Endothelial cell of umbilical vein (primary cell): ENCODE results near the gene MN1. TPM values are rescaled to one million over a fixed set of nuclear protein-coding genes. Genes with fewer than 3 reads are reported as not detected.

Source experiments
- BruUV-seq: library from RNA; stranded (reverse); fragments of 400-500 nt; replicated peaks from 2 replicates; lab custom pipeline; 2021; lab: Mats Ljungman, UMichigan
- CTCF ChIA-PET: fragments of 300-600, 350-600 bp; sonication (Branson Sonifier 250); formaldehyde crosslinking; loops from one replicate; lab custom pipeline; 2021; ENCODE audit warnings: antibody characterized with exemption, inconsistent platforms; lab: Charles Lee
- POLR2A ChIA-PET: fragments of 300-600, 350-600 bp; sonication (Branson Sonifier 250); formaldehyde crosslinking; loops from one replicate; lab custom pipeline; 2021; ENCODE audit warnings: antibody characterized with exemption, inconsistent platforms; lab: Charles Lee
- DNase-seq: peaks from one replicate; pipeline ENCODE4 v3.0.0-alpha.2; 2011; ENCODE audit warnings: low read depth, low spot score
- FAIRE-seq: peaks from 2 replicates; lab custom pipeline; 2011; peaks lifted over from hg19 to GRCh38; lab: Jason Lieb, UNC
- H2AFZ ChIP-seq: 2 replicates; pipeline ENCODE4 v1.6.0; 2012; ENCODE audit warnings: low read depth, low read length, control low read depth, inconsistent platforms
- H3K27ac ChIP-seq: 2 replicates; pipeline ENCODE4 v1.5.1; 2011; ENCODE audit warnings: low read depth, mild to moderate bottlenecking, control low read depth, low read length, moderate library complexity; ENCODE audit not compliant: insufficient read depth
- H3K27me3 ChIP-seq, 2 experiments: 2 replicates each; pipeline versions ENCODE4 v1.6.0 to v1.6.1; 2011; ENCODE audit warnings: low read length in 2 of 2, mixed read lengths in 1 of 2; ENCODE audit not compliant: control insufficient read depth in 2 of 2, insufficient read depth in 2 of 2
- H3K36me3 ChIP-seq, 2 experiments: 2 replicates in 1 of 2; 3 replicates in 1 of 2; pipeline ENCODE4 v1.5.1; 2011; ENCODE audit warnings: low read length in 2 of 2, mild to moderate bottlenecking in 1 of 2, moderate library complexity in 1 of 2; ENCODE audit not compliant: control insufficient read depth in 2 of 2, insufficient read depth in 2 of 2; ENCODE audit errors: extremely low read depth in 1 of 2
- H3K4me1 ChIP-seq: 3 replicates; pipeline ENCODE4 v1.5.1; 2011; ENCODE audit warnings: mild to moderate bottlenecking, low read length; ENCODE audit not compliant: control insufficient read depth, insufficient read depth; ENCODE audit errors: extremely low read depth
- H3K4me2 ChIP-seq: 2 replicates; pipeline ENCODE4 v1.6.1; 2011; ENCODE audit warnings: low read length, control low read depth, mixed read lengths; ENCODE audit not compliant: insufficient read depth
- H3K4me3 ChIP-seq, 3 experiments: fragments of 200-600 bp in 1 of 3; sonication (generic), shearing (Covaris generic) in 1 of 3; replicated peaks in 1 of 3; 2 replicates each; pipeline ENCODE4 v1.5.1; 2011 to 2016; ENCODE audit warnings: control low read depth in 3 of 3, low read length in 3 of 3, mild to moderate bottlenecking in 2 of 3, inconsistent platforms in 1 of 3, low read depth in 1 of 3, moderate library complexity in 1 of 3; ENCODE audit not compliant: insufficient read depth in 1 of 3
- H3K79me2 ChIP-seq: 2 replicates; pipeline ENCODE4 v1.6.0; 2012; ENCODE audit warnings: low read length, inconsistent platforms; ENCODE audit not compliant: control insufficient read depth, insufficient read depth
- H3K9ac ChIP-seq: replicated peaks from 2 replicates; pipeline ENCODE3; 2011; ENCODE audit warnings: low read length, control low read depth; ENCODE audit not compliant: insufficient read depth; ENCODE audit errors: extremely low read depth
- H3K9me1 ChIP-seq: replicated peaks from 3 replicates; pipeline ENCODE4 v1.6.0; 2011; ENCODE audit warnings: mild to moderate bottlenecking, low read length; ENCODE audit not compliant: control insufficient read depth, insufficient read depth; ENCODE audit errors: extremely low read depth
- H3K9me3 ChIP-seq: replicated peaks from 2 replicates; pipeline ENCODE4 v1.5.1; 2012; ENCODE audit warnings: low read length, inconsistent platforms; ENCODE audit not compliant: control insufficient read depth, insufficient read depth
- H4K20me1 ChIP-seq: replicated peaks from 2 replicates; pipeline ENCODE3; 2011; ENCODE audit warnings: mild to moderate bottlenecking, low read length; ENCODE audit not compliant: control insufficient read depth, insufficient read depth; ENCODE audit errors: extremely low read depth
- EZH2 ChIP-seq: IDR thresholded peaks from 2 replicates; pipeline ENCODE4 v1.6.1; 2012; ENCODE audit warnings: borderline replicate concordance, low read depth, mild to moderate bottlenecking, moderate library complexity, low read length, inconsistent platforms; ENCODE audit not compliant: severe bottlenecking
- FOS ChIP-seq: IDR thresholded peaks from 2 replicates; pipeline ENCODE4 v1.6.1; 2011; ENCODE audit warnings: mild to moderate bottlenecking, low read length, moderate library complexity, borderline replicate concordance; ENCODE audit not compliant: insufficient read depth
- GATA2 ChIP-seq: IDR thresholded peaks from 2 replicates; pipeline ENCODE4 v1.7.0; 2011; ENCODE audit warnings: low read depth, mild to moderate bottlenecking, moderate library complexity, mixed read lengths, low read length; ENCODE audit not compliant: insufficient read length, insufficient read depth
- JUN ChIP-seq: IDR thresholded peaks from 2 replicates; pipeline ENCODE4 v1.6.1; 2011; ENCODE audit warnings: borderline replicate concordance, low read depth; ENCODE audit not compliant: insufficient read length, insufficient read depth
- MYC ChIP-seq: IDR thresholded peaks from one replicate; pipeline ENCODE4 v1.6.1; 2011; ENCODE audit warnings: mild to moderate bottlenecking, low read depth, low read length
- POLR2A ChIP-seq: IDR thresholded peaks from 2 replicates; pipeline ENCODE4 v1.6.1; 2012; ENCODE audit warnings: low read depth, mild to moderate bottlenecking, control low read depth, low read length
- POLR2AphosphoS5 ChIP-seq: IDR thresholded peaks from 2 replicates; pipeline ENCODE4 v1.6.1; 2012; ENCODE audit warnings: low read depth, mild to moderate bottlenecking, control low read depth, low read length, moderate library complexity; ENCODE audit not compliant: insufficient read depth
- dilution Hi-C: fragments of 300-500 bp; cut with MboI; formaldehyde crosslinking; loops from one replicate; pipeline ENCODE4 v1.15.0; 2019; ENCODE audit warnings: low sequenced_read_pairs; ENCODE audit not compliant: extremely low pct_ligation_motif_present
- intact Hi-C: fragments of 100-400 bp; cut with micrococcal nuclease; formaldehyde crosslinking; loops from one replicate; pipeline ENCODE4 v1.10.0; 2022
- polyA plus RNA-seq, 4 experiments: library from polyadenylated mRNA; depleted of rRNA in 3 of 4; stranded (reverse) in 3 of 4; unstranded in 1 of 4; fragments of >200 nt; gene quantifications; 2 replicates each; pipeline versions ENCODE4 v1.2.1 to v1.2.3, GENCODE V29; 2011 to 2012; ENCODE audit warnings: missing spikeins in 1 of 4
- total RNA-seq: library from RNA; stranded (reverse); gene quantifications from 2 replicates; pipeline ENCODE4 v1.2.3, GENCODE V29; 2021
- TF ChIP-seq, protein P1 (sequence below): IDR thresholded peaks from 2 replicates; pipeline ENCODE4 v1.6.1; 2011; ENCODE audit not compliant: insufficient read depth, insufficient read length
- TF ChIP-seq, protein P2 (sequence below), 2 donors: IDR thresholded peaks; 1 replicate in 1 of 2; 2 replicates in 1 of 2; pipeline ENCODE4 v1.5.1; 2011; ENCODE audit warnings: low read length in 2 of 2, mild to moderate bottlenecking in 2 of 2, moderate library complexity in 2 of 2, control low read depth in 1 of 2, inconsistent platforms in 1 of 2, low read depth in 1 of 2; ENCODE audit not compliant: insufficient read depth in 1 of 2; ENCODE audit errors: extremely low read depth in 1 of 2

The MN1 gene
- total and polyA plus RNA-seq, 2 donors (not counting 3 experiments of a cell fraction or from before 2014, with no cell fraction given): 3.8 to 5.2 TPM

DNA sequence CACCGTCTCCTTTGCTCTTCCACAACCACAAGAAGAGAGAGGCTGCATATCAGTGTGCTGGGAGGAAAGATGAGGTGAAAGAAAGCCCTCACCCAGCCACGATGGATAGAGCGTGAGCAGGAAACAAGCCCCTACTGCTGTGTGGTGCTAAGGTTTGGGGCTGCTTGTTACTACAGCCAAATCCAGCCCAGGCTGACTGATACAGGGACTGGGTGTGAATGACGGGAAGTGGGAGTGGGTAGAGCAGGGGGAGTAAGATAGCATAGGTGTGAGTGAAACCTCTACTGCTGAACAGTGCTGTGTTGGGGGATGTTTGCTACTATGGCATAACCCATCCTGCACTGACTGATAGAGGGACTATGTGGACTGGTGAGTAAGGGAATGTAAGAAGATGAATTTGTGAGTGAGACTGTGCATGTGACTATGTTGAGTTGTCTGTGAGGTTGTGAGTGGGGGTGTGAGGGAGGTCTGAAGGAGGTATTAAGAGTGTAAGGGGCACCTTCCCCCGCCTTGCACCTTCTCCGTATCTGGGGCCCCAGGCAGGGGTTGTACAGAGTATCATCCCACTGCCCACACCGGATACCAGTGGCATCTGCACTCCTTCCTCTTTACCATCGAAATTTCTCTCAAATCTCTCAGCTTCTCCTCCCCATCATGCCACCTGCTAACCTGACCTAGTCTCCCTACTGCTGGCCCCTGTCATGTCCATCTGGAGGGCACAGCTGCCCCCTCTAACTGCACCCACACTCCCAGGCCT lies 91.5 kb downstream of the MN1 start:
- FAIRE-seq: no peak
- Histone ChIP-seq H3K9ac (no peak overlapping the region), H3K9me1 (no peaks in the 10 kb centered on the region), H3K9me3 (no peaks in the 10 kb centered on the region), H3K36me3 (no peaks in the 10 kb centered on the region), H2AFZ (no peak overlapping the region), H3K4me3 (no peak overlapping the region), H4K20me1 (no peaks in the 10 kb centered on the region), H3K79me2 (no peaks in the 10 kb centered on the region), H3K4me1 (no peaks in the 10 kb centered on the region), H3K4me2 (no peak overlapping the region), H3K27ac (no peak overlapping the region), H3K27me3 (no peaks in the 10 kb centered on the region)
- dilution Hi-C loops: no loop called here
- intact Hi-C loops: no loop called here
- TF ChIP-seq MYC (no peak), JUN (no peak), POLR2A (no peak), GATA2 (no peak), EZH2 (no peak), POLR2AphosphoS5 (no peak), FOS (no peak)
- TF ChIP-seq, protein P1, sequence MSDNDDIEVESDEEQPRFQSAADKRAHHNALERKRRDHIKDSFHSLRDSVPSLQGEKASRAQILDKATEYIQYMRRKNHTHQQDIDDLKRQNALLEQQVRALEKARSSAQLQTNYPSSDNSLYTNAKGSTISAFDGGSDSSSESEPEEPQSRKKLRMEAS: no peak
- TF ChIP-seq, protein P2, sequence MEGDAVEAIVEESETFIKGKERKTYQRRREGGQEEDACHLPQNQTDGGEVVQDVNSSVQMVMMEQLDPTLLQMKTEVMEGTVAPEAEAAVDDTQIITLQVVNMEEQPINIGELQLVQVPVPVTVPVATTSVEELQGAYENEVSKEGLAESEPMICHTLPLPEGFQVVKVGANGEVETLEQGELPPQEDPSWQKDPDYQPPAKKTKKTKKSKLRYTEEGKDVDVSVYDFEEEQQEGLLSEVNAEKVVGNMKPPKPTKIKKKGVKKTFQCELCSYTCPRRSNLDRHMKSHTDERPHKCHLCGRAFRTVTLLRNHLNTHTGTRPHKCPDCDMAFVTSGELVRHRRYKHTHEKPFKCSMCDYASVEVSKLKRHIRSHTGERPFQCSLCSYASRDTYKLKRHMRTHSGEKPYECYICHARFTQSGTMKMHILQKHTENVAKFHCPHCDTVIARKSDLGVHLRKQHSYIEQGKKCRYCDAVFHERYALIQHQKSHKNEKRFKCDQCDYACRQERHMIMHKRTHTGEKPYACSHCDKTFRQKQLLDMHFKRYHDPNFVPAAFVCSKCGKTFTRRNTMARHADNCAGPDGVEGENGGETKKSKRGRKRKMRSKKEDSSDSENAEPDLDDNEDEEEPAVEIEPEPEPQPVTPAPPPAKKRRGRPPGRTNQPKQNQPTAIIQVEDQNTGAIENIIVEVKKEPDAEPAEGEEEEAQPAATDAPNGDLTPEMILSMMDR (IDR thresholded peaks at IDR 0.05; ENCODE audit: extremely low read depth in 1 of 2, insufficient read depth in 1 of 2, low read depth in 1 of 2, low read length in 2 of 2): no peak
- BruUV-seq: no TSS peak
- DNase-seq: no peak
- CTCF ChIA-PET: interaction anchor here (1.0 kb wide), 1 partner anchor 10 kb away, joined by 3 read pairs; no protein-coding TSS in a partner anchor
- POLR2A ChIA-PET: no interaction called here
